Measurements from ENCODE around the gene UGCG. TPM values are rescaled to one million over a fixed set of nuclear protein-coding genes. Genes with fewer than 3 reads are reported as not detected.
"Not testable (repeated sequence)": the region's sequence is repeated elsewhere in the genome, so short reads cannot be mapped to it uniquely, and the experiment has no call there.

Gene UGCG
- total RNA-seq, 1 experiment from 2014 or later: 75.5 TPM

DNA sequence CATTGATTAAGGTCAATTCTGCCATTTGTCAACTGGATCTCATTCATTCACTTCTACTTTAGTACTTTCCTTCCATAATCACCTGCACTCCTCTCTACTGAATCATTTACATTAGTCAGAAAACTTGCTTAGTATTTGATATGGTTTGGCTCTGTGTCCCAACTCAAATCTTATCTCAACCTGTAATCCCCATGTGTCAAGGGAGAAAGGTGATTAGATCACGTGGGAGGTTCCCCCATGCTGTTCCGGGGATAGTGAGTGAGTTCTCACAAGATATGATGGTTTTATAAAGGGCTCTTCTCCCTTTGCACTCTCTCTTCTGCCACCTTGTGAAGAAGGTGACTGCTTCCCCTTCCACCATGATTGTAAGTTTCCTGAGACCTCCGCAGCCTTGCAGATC, 23.7 kb upstream of the UGCG start:
- intact Hi-C loops (cut with micrococcal nuclease; ENCODE audit: unreplicated experiment): no loop called here
- no TSS peak for BruUV-seq (replicated peaks)
- H3K4me3 Mint-ChIP-seq (ENCODE audit: low read depth, unreplicated experiment): no peak overlapping the region
- H3K4me1 Mint-ChIP-seq (ENCODE audit: low read depth, unreplicated experiment): no peaks in the 10 kb centered on the region
- DNase-seq: no peak
- TF ChIP-seq, protein P1, sequence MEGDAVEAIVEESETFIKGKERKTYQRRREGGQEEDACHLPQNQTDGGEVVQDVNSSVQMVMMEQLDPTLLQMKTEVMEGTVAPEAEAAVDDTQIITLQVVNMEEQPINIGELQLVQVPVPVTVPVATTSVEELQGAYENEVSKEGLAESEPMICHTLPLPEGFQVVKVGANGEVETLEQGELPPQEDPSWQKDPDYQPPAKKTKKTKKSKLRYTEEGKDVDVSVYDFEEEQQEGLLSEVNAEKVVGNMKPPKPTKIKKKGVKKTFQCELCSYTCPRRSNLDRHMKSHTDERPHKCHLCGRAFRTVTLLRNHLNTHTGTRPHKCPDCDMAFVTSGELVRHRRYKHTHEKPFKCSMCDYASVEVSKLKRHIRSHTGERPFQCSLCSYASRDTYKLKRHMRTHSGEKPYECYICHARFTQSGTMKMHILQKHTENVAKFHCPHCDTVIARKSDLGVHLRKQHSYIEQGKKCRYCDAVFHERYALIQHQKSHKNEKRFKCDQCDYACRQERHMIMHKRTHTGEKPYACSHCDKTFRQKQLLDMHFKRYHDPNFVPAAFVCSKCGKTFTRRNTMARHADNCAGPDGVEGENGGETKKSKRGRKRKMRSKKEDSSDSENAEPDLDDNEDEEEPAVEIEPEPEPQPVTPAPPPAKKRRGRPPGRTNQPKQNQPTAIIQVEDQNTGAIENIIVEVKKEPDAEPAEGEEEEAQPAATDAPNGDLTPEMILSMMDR (IDR thresholded peaks at IDR 0.05; ENCODE audit: unreplicated experiment): no peak
- peaks cover 6% of the 10 kb centered on the region for H3K9me3 Mint-ChIP-seq (ENCODE audit: low read depth, unreplicated experiment)
- no peaks in the 10 kb centered on the region for H3K36me3 Mint-ChIP-seq (ENCODE audit: insufficient read depth, unreplicated experiment)
- no peak overlapping the region for H3K27ac Mint-ChIP-seq (ENCODE audit: unreplicated experiment)
- CTCF ChIA-PET: no interaction called here
- no peaks in the 10 kb centered on the region for H3K27me3 Mint-ChIP-seq (ENCODE audit: unreplicated experiment)

DNA sequence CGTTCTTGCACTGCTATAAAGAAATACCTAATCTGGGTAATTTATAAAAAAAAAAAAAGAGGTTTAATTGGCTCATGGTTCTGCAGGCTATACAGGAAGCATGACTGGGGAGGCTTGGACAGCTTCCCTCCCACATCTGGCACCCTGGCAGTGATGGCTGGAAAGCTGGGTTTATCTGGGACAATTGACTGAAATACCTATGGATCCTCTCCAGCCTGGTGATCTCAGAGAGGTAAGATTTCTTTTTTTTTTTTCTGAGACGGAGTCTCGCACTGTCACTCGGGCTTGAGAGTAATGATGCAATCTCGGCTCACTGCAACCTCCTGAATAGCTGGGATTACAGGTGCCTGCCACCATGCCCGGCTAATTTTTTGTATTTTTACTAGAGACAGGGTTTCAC, 22.7 kb upstream of the UGCG start:
- TF ChIP-seq, protein P1 (IDR thresholded peaks at IDR 0.05; ENCODE audit: unreplicated experiment): no peak
- H3K4me1 Mint-ChIP-seq (ENCODE audit: low read depth, unreplicated experiment): peaks cover 3% of the 10 kb centered on the region
- DNase-seq: no peak
- BruUV-seq (replicated peaks): no TSS peak
- intact Hi-C loops (cut with micrococcal nuclease; ENCODE audit: unreplicated experiment): no loop called here
- H3K4me3 Mint-ChIP-seq (ENCODE audit: low read depth, unreplicated experiment): no peak overlapping the region
- no peaks in the 10 kb centered on the region for H3K36me3 Mint-ChIP-seq (ENCODE audit: insufficient read depth, unreplicated experiment)
- H3K27ac Mint-ChIP-seq (ENCODE audit: unreplicated experiment): no peak overlapping the region
- H3K27me3 Mint-ChIP-seq (ENCODE audit: unreplicated experiment): no peaks in the 10 kb centered on the region
- H3K9me3 Mint-ChIP-seq (ENCODE audit: low read depth, unreplicated experiment): peaks cover 4% of the 10 kb centered on the region
- CTCF ChIA-PET: no interaction called here

DNA sequence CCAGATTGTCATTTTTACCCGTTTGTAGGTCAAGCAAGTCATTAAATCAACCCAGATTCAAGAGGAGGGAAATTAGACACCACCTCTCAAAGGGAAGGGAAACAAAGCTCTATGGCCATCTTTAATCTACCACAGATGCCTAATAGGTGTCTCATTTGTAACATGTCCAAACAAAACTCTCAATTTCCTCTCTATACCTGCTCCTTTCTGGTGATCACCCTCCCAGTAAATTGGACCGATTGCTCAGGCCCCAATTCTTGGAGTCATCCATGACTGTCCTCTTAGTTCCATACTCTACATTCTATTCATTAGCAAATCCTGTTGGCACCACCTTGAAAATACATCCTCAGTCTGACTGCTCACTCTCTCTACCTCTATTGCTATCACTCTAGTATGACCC, 22.1 kb upstream of the UGCG start:
- peaks cover 4% of the 10 kb centered on the region for H3K9me3 Mint-ChIP-seq (ENCODE audit: low read depth, unreplicated experiment)
- no peak overlapping the region for H3K27ac Mint-ChIP-seq (ENCODE audit: unreplicated experiment)
- no peaks in the 10 kb centered on the region for H3K27me3 Mint-ChIP-seq (ENCODE audit: unreplicated experiment)
- CTCF ChIA-PET: no interaction called here
- no peak for DNase-seq
- intact Hi-C loops (cut with micrococcal nuclease; ENCODE audit: unreplicated experiment): no loop called here
- no peak overlapping the region for H3K4me3 Mint-ChIP-seq (ENCODE audit: low read depth, unreplicated experiment)
- no peaks in the 10 kb centered on the region for H3K36me3 Mint-ChIP-seq (ENCODE audit: insufficient read depth, unreplicated experiment)
- TF ChIP-seq, protein P1 (IDR thresholded peaks at IDR 0.05; ENCODE audit: unreplicated experiment): no peak
- H3K4me1 Mint-ChIP-seq (ENCODE audit: low read depth, unreplicated experiment): peaks cover 9% of the 10 kb centered on the region
- BruUV-seq (replicated peaks): no TSS peak

DNA sequence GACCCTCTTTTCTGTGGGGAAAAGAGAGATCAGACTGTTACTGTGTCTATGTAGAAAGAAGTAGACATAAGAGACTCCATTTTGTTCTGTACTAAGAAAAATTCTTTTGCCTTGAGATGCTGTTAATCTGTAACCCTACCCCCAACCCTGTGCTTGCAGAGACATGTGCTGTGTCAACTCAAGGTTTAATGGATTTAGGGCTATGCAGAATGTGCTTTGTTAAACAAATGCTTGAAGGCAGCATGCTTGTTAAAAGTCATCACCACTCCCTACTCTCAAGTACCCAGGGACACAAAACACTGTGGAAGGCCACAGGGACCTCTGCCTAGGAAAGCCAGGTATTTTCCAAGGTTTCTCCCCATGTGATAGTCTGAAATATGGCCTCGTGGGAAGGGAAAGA, 21.3 kb upstream of the UGCG start:
- H3K9me3 Mint-ChIP-seq (ENCODE audit: low read depth, unreplicated experiment); BruUV-seq (replicated peaks); DNase-seq; H3K4me1 Mint-ChIP-seq (ENCODE audit: low read depth, unreplicated experiment); CTCF ChIA-PET; H3K27me3 Mint-ChIP-seq (ENCODE audit: unreplicated experiment); intact Hi-C loops (cut with micrococcal nuclease; ENCODE audit: unreplicated experiment); H3K36me3 Mint-ChIP-seq (ENCODE audit: insufficient read depth, unreplicated experiment); H3K27ac Mint-ChIP-seq (ENCODE audit: unreplicated experiment); H3K4me3 Mint-ChIP-seq (ENCODE audit: low read depth, unreplicated experiment): not testable (repeated sequence)

DNA sequence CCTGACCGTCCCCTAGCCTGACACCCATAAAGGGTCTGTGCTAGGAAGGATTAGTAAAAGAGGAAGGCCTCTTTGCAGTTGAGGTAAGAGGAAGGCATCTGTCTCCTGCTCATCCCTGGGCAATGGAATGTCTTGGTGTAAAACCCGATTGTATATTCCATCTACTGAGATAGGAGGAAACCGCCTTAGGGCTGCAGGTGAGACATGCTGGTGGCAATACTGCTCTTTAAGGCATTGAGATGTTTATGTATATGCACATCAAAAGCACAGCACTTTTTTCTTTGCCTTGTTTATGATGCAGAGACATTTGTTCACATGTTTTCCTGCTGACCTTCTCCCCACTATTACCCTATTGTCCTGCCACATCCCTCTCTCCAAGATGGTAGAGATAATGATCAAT, 20.9 kb upstream of the UGCG start:
- H3K4me3 Mint-ChIP-seq (ENCODE audit: low read depth, unreplicated experiment); H3K27me3 Mint-ChIP-seq (ENCODE audit: unreplicated experiment); BruUV-seq (replicated peaks); H3K4me1 Mint-ChIP-seq (ENCODE audit: low read depth, unreplicated experiment); H3K36me3 Mint-ChIP-seq (ENCODE audit: insufficient read depth, unreplicated experiment); intact Hi-C loops (cut with micrococcal nuclease; ENCODE audit: unreplicated experiment); CTCF ChIA-PET; DNase-seq; H3K9me3 Mint-ChIP-seq (ENCODE audit: low read depth, unreplicated experiment); H3K27ac Mint-ChIP-seq (ENCODE audit: unreplicated experiment): not testable (repeated sequence)
